Measurements from ENCODE around the gene HHAT.

DNA sequence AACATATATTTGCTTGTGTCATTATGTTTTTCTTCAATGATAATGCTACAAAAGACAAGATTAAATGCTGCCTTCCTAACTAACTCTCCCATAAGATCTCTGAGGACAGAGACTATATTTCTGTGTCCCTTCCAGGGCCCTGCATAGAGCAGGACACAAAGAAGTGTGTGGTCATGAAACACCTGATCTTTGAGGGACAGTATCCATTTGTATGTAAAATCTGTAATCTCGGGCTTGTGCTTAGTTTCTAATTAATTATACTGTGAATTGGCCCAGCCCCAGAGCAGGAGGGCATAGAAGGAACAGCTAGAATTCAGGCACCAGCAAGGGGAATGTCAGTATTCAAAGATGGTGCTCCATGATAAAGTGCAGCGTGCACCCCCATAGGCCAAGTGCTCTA is 374.9 kb downstream of the HHAT start:
- TF ChIP-seq, protein P1, sequence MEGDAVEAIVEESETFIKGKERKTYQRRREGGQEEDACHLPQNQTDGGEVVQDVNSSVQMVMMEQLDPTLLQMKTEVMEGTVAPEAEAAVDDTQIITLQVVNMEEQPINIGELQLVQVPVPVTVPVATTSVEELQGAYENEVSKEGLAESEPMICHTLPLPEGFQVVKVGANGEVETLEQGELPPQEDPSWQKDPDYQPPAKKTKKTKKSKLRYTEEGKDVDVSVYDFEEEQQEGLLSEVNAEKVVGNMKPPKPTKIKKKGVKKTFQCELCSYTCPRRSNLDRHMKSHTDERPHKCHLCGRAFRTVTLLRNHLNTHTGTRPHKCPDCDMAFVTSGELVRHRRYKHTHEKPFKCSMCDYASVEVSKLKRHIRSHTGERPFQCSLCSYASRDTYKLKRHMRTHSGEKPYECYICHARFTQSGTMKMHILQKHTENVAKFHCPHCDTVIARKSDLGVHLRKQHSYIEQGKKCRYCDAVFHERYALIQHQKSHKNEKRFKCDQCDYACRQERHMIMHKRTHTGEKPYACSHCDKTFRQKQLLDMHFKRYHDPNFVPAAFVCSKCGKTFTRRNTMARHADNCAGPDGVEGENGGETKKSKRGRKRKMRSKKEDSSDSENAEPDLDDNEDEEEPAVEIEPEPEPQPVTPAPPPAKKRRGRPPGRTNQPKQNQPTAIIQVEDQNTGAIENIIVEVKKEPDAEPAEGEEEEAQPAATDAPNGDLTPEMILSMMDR (conservative IDR thresholded peaks at IDR 0.05), result no peak
- TF ChIP-seq ZFX (IDR thresholded peaks at IDR 0.05), result no peak
